Uterus (tissue), 4 donors: ENCODE data around the gene NECTIN1. TPM values are rescaled to one million over a fixed set of nuclear protein-coding genes. Genes with fewer than 3 reads are reported as not detected.

Source experiments
- DNase-seq, 2 donors: peaks; one replicate each; pipeline ENCODE4 v3.0.0-alpha.2; 2019 to 2020
- H3K27ac ChIP-seq, 2 donors: fragments of 200-600 bp; sonication (generic); 1 replicate in 1 of 2; 2 replicates in 1 of 2; pipeline ENCODE4 v1.5.1; 2016 to 2018
- H3K27me3 ChIP-seq, 2 donors: fragments of 200-600 bp; sonication (generic); one replicate each; pipeline ENCODE4 v1.5.1; 2018 to 2019; ENCODE audit warnings: control low read depth in 1 of 2
- H3K36me3 ChIP-seq, 2 donors: fragments of 200-600 bp; sonication (generic); one replicate each; pipeline ENCODE4 v1.5.1; 2019; ENCODE audit warnings: control low read depth in 1 of 2
- H3K4me1 ChIP-seq, 2 donors: fragments of 200-600 bp; sonication (generic); one replicate each; pipeline ENCODE4 v1.5.1; 2018 to 2019; ENCODE audit warnings: control low read depth in 1 of 2
- H3K4me3 ChIP-seq, 2 donors: fragments of 200-600 bp; sonication (generic); 1 replicate in 1 of 2; 2 replicates in 1 of 2; pipeline ENCODE4 v1.5.1; 2018 to 2019; ENCODE audit warnings: mild to moderate bottlenecking in 1 of 2
- H3K9me3 ChIP-seq, 2 donors: fragments of 200-600 bp; sonication (generic); one replicate each; pipeline ENCODE4 v1.5.1; 2019; ENCODE audit warnings: control low read depth in 1 of 2
- CTCF ChIP-seq, 4 experiments: fragments of 200-600 bp in 2 of 4; fragments of 450-650 bp in 2 of 4; sonication (generic) in 2 of 4; IDR thresholded peaks; one replicate each; pipeline ENCODE4 v1.5.1; 2016 to 2019; ENCODE audit warnings: antibody characterized with exemption in 4 of 4, mild to moderate bottlenecking in 2 of 4, moderate library complexity in 1 of 4
- POLR2A ChIP-seq, 2 donors: fragments of 450-650 bp; IDR thresholded peaks; one replicate each; pipeline ENCODE4 v1.6.1; 2016; ENCODE audit warnings: antibody characterized with exemption in 2 of 2, mild to moderate bottlenecking in 1 of 2, moderate library complexity in 1 of 2
- intact Hi-C: fragments of 100-400 bp; cut with DNase I; formaldehyde crosslinking; loops from one replicate; pipeline ENCODE4 v1.15.1; 2023; ENCODE audit warnings: low total_unique reads
- total RNA-seq, 4 donors: library from RNA; depleted of rRNA in 3 of 4; stranded (reverse); fragments of >200 nt in 3 of 4; gene quantifications; one replicate each; pipeline versions ENCODE4 v1.1.0 to v1.2.4, GENCODE V29; 2014 to 2023
- donor health status: DM: yes; HTN: yes; CAD: no.

The NECTIN1 gene
- total RNA-seq, 4 donors from 2014 or later = 1.3 to 10.6 (median 9.2) TPM; not detected in 1

GRCh38 chr11:119711476-119711875 lies 17.5 kb downstream of the NECTIN1 start:
- Histone ChIP-seq H3K9me3 (no peaks in the 10 kb centered on the region), H3K27me3 (no peaks in the 10 kb centered on the region), H3K4me3 (no peak overlapping the region), H3K36me3 (no peaks in the 10 kb centered on the region), H3K27ac (no peak overlapping the region), H3K4me1 (no peaks in the 10 kb centered on the region)
- TF ChIP-seq CTCF (IDR thresholded peaks at IDR 0.05) (no peak), POLR2A (IDR thresholded peaks at IDR 0.05) (no peak)
- intact Hi-C loops = no loop called here
- DNase-seq = no peak

GRCh38 chr11:119710417-119710816 lies 18.6 kb downstream of the NECTIN1 start:
- Histone ChIP-seq H3K27ac (no peak overlapping the region), H3K4me3 (no peak overlapping the region), H3K9me3 (no peaks in the 10 kb centered on the region), H3K27me3 (no peaks in the 10 kb centered on the region), H3K36me3 (no peaks in the 10 kb centered on the region), H3K4me1 (no peaks in the 10 kb centered on the region)
- intact Hi-C loops = no loop called here
- DNase-seq = no peak
- TF ChIP-seq CTCF (IDR thresholded peaks at IDR 0.05) (no peak), POLR2A (IDR thresholded peaks at IDR 0.05) (no peak)

- H3K9me3 ChIP-seq = no peaks in the 10 kb centered on the region
- H3K36me3 ChIP-seq = no peaks in the 10 kb centered on the region
- no peaks in the 10 kb centered on the region for H3K27me3 ChIP-seq
- H3K27ac ChIP-seq = no peak overlapping the region
- TF ChIP-seq CTCF (IDR thresholded peaks at IDR 0.05) (no peak), POLR2A (IDR thresholded peaks at IDR 0.05) (no peak)
- intact Hi-C loops = no loop called here
- H3K4me3 ChIP-seq = no peak overlapping the region
- H3K4me1 ChIP-seq = no peaks in the 10 kb centered on the region
- DNase-seq = no peak
Observed at GRCh38 chr11:119709638-119710346, 19.2 kb downstream of the NECTIN1 start.

- H3K4me1 ChIP-seq = no peaks in the 10 kb centered on the region
- intact Hi-C loops = no loop called here
- DNase-seq = no peak
Observed at GRCh38 chr11:119709171-119709570, 19.8 kb downstream of the NECTIN1 start.

More at GRCh38 chr11:119709171-119709570, 19.8 kb downstream of the NECTIN1 start:
- Histone ChIP-seq H3K36me3 (no peaks in the 10 kb centered on the region), H3K27ac (no peak overlapping the region), H3K4me3 (no peak overlapping the region), H3K9me3 (no peaks in the 10 kb centered on the region), H3K27me3 (no peaks in the 10 kb centered on the region)
- TF ChIP-seq CTCF (IDR thresholded peaks at IDR 0.05) (no peak), POLR2A (IDR thresholded peaks at IDR 0.05) (no peak)
